Stimulated activated CD4-positive, alpha-beta T cell treated with anti-CD3 and anti-CD28 coated beads, Interleukin-2, amount 100 ng/mL, for 48 hours (primary cell): ENCODE results near the gene GPATCH4.
A peak's percentile ranks its signal among the peaks of the same experiment; 100 is the strongest.
"Not testable (repeated sequence)": the region's sequence is repeated elsewhere in the genome, so short reads cannot be mapped to it uniquely, and the experiment has no call there.

Experiments used
- DNase-seq, 2 donors: peaks; one replicate each; pipeline ENCODE4 v3.0.0-alpha.2; 2020

Gene GPATCH4

GRCh38 chr1:156571919-156572662 is 29.2 kb downstream of the GPATCH4 start, which contains the start of gene IQGAP3:
Gene IQGAP3, minus strand, starts transcription at chr1:156572565. Its CDS starts 36 bp downstream, at chr1:156572529.
- peak; percentile 61 to 63 for DNase-seq

- DNase-seq = no peak
These were observed 29.9 kb downstream of the GPATCH4 start for GRCh38 chr1:156571261-156571852.

GRCh38 chr1:156566436-156566835 is 34.8 kb downstream of the GPATCH4 start:
- no peak for DNase-seq

DNA sequence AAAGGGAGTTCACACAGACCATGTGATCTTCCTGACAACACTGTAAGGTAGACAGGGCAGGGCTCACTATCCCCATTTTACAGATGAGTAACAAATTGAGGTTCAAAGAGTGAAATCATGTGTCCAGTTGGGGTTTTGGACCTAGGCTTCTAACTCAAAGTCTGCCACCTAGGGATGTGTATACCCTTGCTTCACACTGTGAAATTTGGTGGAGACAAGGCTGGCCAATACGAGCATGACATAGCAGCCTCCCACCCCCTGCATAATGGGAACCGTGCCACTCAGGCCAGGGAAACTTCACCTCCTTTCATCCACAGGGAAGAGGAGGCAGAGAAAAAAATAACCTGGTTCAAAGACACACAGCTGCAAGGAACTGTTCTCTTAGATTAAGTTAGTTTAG is 35.8 kb downstream of the GPATCH4 start:
- no peak for DNase-seq

GRCh38 chr1:156560585-156561163 is 40.6 kb downstream of the GPATCH4 start:
- no peak for DNase-seq

- DNase-seq = no peak
These were observed 41.4 kb downstream of the GPATCH4 start for GRCh38 chr1:156559797-156560385.

DNA sequence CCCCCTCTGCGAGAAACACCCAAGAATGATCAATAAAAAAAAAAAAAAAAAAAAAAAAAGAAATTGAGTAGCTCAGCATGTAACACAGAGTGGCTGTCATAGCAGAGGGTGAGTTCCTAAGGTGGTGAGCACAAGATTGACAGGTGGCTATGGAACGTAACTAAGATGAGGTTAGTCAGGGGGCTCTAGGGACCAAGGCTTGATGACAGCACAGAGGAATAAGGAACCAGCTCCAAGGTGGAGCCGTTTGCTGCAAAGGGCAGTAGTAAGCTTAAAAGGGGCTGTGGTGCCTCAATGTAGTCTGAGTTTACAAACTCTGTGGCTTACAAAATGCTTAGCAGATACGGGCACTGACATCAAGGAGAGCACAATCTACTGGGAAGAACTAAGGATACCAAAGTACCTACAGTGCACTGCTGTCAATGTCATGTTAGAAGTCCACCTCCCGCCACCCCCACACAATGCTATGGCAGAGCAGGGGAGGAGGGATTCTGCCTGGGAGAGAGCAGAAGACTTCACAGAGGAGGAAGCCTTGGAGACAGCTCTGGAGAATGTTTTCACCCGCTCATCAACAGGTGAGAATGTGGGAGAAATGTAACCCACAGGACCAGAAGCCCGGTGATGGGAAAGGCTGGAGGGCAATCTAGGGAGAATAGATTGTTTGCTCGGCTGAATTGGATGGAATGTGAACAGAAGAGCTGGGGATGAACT is 42.0 kb downstream of the GPATCH4 start:
- DNase-seq = no peak

GRCh38 chr1:156556354-156556753 is 44.9 kb downstream of the GPATCH4 start:
- DNase-seq = no peak

- no peak for DNase-seq
These were observed 45.6 kb downstream of the GPATCH4 start for GRCh38 chr1:156555715-156556114.

- DNase-seq = no peak
These were observed 46.3 kb downstream of the GPATCH4 start for GRCh38 chr1:156554971-156555370.

DNA sequence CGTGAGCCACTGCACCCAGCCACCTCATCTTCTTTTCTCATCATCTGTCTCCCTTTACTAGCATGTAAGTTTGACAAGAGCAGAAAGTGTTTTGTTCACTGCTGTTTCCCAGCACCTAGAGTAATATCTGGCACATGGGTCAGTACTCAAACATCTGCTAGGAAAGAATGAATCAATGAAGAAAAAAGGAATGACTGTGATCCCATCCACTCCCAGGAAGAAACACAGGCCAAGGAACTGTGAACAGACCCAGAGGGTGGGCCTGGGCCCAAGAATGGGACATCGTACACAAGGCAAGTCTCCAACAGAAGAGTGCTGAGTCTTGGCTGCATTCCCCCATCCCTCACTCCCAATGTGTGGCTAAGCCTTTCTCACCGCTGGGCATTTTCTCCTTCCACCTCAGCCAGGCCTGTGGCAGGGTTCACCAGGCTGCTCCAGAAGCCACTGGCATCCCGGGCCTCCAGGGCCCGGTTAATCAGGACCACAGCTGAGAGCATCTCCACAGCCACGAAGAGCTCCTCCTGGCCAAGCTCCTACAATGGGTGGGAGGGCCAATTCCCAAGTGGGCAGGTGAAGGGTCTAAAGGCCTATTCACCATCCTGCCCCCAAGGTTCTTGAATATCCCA is 47.3 kb downstream of the GPATCH4 start:
- no peak for DNase-seq

DNA sequence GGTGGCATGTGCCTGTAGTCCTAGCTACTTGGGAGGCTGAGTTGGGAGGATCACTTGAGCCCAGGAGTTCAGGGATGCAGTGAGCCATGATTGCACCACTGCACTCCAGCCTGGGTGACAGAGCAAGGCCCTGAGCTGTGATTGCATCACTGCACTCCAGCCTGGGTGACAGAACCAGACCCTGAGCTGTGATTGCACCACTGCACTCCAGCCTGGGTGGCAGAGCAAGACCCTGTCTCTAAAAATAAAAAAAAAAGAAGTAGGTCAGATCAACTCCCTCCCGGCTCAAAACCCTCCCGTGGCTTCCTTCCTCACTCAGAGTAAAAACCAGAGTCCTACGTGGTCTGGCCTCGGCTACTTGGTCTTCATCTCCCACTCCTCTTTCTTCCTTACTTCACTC is 48.3 kb downstream of the GPATCH4 start:
- DNase-seq = not testable (repeated sequence)

DNA sequence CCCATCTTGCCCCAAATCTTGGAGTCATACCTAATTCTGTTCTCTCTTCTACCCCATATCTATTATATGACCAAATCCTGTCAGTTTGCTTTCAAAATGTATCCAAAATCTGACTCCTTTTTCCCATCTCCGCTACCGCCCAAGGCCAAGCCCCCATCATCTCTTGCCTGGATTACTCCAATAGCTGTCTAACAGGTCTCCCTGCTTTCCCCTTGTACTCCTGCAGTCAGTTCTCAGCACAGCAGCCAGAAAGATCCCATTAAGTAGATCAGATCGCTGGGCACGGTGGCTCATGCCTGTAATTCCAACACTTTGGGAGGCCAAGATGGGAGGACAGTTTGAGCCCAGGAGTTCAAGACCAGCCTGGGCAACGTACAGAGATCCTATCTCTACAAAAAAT is 48.8 kb downstream of the GPATCH4 start:
- no peak for DNase-seq

DNA sequence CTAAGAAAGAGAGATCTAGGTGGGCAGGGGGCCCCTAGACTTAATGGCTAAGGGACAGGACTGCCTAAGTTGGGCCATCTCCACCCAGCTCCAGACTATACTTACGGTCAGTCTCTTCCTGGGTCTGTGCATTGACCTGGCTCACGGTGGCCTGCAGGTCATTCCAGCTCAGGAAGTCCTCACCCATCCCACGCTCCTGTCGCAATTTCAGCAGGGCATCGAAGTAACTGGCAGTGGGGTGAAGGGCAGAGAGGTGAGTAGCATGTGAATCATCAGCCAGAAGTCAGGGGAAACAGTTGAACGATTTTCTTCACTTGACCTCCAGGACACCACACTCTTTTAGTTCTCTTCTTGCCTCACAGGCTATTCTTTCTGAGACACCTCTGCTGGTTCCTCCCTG is 49.4 kb downstream of the GPATCH4 start:
- DNase-seq = no peak

- no peak for DNase-seq
These were observed 50.1 kb downstream of the GPATCH4 start for GRCh38 chr1:156551066-156551643.

DNA sequence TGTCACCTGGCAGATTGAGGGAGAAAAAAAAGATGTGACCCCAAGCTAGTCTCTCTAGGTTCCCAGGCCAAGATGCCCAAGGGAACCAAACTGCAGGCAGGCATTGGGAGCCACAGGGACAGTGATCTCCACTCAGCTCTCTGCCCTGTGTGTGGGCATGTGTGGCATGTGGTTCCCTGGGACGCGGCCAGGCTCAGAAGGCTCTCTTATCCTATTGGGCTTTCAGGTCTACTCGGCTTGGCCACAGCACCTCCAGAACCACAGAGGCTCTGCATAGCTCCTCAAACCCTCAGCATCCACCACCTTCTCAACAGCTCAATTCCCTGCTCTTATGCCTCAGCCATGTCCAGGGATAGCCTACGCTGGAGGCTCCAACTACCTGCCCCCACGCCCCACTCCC is 50.9 kb downstream of the GPATCH4 start:
- no peak for DNase-seq

GRCh38 chr1:156549831-156550230 is 51.4 kb downstream of the GPATCH4 start:
- no peak for DNase-seq

- DNase-seq = no peak
These were observed 51.9 kb downstream of the GPATCH4 start for GRCh38 chr1:156549390-156549789.

GRCh38 chr1:156547982-156548381 is 53.3 kb downstream of the GPATCH4 start:
- DNase-seq = no peak

DNA sequence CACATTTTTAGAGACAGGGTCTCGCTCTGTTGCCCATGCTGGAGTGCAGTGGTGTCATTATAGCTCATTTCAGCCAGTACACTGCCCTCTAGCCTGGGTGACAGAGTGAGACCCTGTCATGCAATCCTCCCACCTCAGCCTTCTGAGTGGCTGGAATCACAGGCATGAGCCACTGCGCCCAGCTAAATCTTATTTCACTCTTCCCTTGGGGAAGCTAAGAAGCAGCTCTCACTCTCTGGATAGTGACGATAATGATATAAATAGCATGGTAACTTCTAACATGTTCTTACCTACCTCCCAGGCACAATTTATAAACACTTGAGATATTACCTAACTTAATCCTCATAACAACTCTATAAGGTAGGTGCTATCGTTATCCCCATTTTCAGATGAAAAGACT is 53.8 kb downstream of the GPATCH4 start:
- DNase-seq = no peak

- no peak for DNase-seq
These were observed 55.0 kb downstream of the GPATCH4 start for GRCh38 chr1:156546267-156546666.

DNA sequence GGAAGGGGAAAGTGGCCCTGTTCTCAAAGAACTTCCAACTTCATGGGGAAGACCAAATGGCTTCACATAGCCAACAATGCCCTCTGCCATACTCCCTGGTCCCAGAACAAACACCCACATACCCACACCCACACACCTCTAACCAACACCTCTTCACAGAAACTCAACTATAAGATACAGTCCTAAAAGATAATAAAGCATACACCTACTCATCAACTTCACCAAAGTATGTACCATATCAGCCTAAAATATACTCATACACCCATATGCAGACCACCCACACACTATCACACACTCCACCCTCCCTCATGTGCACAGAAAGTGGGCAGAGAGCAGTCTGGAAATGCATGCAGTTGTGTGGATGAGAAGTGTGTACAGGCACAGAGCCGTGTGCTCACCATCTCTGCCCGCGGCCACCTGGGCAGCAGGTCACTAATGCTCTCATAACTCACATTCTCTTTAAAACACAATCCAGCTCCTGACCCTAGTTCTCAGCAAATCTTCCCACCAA is 56.6 kb downstream of the GPATCH4 start:
- DNase-seq = no peak
